Measurements from ENCODE around the gene RASGEF1C.
"Not testable (repeated sequence)": the region's sequence is repeated elsewhere in the genome, so short reads cannot be mapped to it uniquely, and the experiment has no call there.

Gene RASGEF1C

DNA sequence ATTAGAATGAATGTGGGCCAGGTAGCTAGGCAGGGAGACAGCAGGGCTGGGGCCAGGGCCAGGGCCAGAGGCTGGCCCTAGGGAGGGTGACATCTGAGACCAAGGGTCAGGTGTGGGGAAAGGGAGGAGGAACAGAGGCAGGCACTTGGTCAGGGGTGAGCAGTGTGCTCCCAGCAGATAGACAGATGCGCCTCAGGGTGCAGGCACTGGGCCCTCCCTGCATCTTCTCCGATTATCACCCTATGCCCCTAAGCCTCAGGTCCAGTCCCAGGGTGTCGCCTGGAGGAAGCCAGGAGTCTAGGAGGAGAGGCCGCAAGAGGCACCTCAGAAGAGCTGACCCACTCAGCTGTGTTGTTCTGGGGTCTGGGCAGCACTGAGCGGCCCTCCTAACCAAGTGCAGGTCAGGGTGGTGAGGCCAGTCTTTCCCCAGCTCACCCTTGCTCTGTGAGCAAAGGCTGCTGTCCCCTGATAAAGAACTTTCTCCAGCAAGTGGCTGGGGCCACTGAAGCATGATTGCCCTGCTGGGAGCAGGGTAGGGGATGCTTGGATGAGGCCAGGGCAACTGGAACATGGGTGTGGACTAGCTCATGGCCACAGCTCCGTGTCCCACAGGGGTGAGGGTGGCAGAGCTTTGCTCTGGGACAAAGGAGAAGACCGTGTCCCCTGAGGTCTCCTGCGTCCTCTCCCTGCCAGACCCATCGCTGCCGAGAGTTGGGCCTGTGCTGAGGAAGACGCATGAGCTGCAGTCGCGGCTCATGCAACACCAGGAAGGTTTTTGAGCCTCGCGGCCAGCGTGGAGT lies 2.1 kb upstream of the RASGEF1C start:
- DNase-seq (ENCODE audit: low read depth in 2 of 2) = no peak

DNA sequence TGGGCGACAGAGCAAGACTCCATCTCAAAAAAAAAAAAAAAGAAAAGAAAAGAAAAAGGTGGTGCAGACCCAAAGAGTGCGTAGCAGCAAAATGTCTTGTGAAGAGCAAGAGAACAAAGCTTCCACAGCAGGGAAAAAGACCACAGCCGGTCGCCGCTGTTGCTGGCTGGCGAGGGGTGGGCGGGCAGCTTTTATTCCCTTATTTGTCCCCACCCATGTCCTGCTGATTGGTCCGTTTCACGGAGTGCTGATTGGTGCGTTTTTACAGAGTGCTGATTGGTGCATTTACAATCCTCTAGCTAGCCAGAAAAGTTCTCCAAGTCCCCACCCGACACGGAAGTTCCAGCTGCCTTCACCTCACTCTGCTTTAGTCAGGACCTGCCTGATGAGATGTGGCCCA lies 1.1 kb upstream of the RASGEF1C start:
- DNase-seq (ENCODE audit: low read depth in 2 of 2) = not testable (repeated sequence)

DNA sequence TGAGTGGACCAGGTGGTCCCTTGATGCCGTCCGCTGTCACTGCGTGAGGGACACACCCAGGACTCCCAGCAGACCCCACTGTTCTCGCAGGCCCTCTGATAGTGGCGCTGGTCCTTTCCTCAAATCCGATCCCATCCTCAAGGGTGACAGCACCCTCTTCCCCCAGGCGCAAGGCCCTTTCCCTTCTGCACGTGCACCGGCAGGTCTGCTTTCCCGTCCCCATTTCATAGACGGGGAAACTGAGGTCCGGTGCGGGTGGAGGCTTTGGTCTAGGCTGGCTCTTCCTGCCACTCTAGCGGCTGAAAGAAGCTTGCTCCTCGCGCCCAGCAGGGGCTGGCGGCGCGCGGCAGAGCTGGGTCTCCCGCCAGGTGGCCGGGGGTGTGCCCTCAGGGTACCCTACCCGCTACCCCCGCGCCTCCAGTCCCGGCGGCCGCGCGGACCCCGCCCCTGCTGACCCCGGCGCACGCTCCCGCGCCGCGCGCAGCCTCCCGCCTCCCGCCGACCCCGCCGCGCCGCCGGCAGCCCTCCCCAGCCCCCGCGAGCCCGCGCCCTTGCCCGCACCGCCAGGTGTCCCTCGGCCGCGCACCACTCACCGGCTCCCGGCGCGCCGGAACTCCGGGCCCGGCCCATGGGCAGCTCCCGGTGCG lies 453 bp downstream of the RASGEF1C start:
- DNase-seq (ENCODE audit: low read depth in 2 of 2) = no peak

DNA sequence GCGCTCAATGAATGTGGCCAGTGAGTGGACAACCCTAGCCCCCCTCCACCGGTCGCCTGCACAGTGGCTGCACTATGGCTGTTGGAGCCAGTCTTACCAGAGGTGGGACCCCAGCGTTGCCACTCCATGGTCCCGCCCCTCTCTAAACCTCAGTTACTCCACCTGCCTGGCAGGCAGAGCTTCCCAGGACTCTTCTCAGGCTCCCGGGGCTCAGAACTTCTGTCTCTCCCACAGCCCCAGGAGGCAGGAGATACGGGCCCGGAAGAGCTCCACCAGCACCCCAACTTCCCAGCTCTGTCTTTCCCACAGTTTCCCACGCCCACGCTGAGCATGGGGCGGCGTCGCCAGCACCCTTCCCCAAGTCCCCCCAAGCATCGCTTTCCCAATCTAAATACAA lies 975 bp downstream of the RASGEF1C start:
- no peak for DNase-seq (ENCODE audit: low read depth in 2 of 2)

DNA sequence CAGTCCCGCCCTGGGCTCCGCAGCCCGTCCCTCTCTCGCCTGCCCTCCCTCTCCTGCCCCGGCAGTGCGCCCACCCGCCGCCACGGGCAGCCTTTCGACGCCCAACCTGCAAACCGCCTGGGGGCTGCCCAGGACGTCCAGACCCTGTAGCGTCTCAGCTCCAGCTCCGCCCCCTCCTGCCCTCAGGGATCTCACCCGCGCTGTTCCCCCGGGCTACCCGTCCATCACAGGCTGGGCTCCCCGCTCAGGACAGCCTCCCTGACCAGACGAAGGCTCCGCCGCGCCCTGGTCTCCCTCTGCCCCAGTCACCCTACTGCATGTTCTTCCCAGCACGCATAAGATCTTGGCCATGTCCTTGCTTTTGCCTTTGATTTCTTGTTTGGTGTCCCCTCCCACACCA lies 1.4 kb downstream of the RASGEF1C start:
- no peak for DNase-seq (ENCODE audit: low read depth in 2 of 2)

DNA sequence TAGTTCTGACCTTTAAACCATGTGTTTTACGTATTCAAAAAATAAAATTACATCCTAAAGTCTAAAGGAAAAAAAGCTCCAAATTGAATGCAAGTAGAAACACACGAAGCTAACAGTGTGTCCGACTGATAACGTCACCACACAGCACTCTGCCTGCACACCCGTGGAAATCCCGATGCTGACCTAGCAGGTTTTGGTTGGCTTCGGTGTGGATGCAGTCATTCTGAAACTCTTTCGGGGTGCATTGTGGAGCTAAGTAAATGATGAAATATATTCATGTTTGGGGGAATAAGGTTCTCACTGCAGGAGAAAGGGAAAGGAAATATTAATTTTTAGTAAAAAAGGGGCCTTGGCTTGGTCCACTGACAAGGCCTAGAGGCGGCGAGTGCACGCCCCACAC lies 2.0 kb downstream of the RASGEF1C start:
- no peak for DNase-seq (ENCODE audit: low read depth in 2 of 2)

DNA sequence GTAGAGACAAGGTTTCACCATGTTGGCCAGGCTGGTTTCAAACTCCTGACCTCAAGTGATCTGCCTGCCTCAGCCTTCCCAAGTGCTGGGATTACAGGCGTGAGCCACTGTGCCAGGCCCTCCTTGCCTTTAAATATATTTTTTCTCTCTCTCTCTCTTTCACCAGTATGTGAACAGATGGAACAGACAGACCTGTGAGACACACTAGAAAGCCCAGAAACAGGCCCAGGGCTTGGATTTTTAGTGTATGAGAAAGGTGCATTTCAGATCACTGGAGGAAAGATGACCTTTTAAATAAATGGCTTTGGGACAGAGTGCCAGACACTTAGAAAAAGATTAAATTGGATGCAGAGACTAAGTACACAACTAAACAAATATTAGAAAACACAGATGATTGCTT lies 3.1 kb downstream of the RASGEF1C start:
- no peak for DNase-seq (ENCODE audit: low read depth in 2 of 2)

DNA sequence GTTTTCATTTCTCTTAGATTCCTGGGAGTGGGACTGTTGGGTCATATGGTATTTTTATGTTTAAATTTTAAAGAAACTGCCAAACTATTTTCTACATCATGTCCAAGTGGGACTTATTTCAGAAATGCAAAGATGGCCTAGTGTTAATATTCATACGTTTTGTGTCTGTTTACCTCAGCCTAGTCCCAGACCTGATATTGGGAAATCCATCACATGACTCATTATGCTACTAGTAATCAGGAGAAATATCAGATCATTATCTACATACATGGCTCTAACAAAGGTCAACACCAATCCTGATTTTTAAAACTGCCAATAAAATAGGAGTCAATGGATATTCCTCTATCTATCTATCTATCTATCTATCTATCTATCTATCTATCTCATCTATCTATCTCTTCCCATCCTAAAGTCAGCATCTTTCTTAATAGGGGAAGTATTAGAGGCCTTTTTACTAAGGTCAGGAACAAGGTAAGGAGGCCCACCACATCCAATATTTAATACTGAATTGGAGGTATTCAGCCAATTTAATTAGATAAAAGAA lies 4.7 kb downstream of the RASGEF1C start:
- DNase-seq (ENCODE audit: low read depth in 2 of 2) = no peak

DNA sequence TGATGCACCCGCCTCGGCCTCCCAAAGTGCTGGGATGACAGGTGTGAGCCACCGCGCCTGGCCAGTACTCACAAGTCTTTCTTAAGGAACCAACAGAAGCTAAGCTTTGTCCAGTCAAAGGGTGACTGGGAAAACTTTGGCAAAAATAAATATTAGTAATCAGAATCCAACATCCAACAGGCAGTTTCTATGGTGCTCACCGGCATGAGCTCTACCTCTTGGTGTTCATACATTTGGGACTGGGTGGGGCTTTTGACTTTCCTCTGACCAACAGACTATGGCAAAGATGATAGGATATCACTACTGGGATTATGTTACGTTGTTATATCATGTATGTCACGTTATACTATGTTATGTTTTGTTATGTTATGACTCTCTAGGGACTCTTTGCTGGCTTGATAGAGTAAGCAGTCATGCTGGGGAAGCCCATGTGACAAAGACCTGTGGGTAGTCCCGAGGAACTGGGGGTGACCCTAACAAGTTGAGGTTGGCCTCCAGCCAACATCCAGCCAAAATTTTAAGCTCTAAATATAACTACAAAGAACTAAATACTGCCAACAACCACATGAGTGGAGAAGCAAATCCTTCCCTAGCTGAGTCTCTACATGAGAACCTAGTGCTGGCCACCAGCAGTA lies 6.0 kb downstream of the RASGEF1C start:
- DNase-seq (ENCODE audit: low read depth in 2 of 2) = no peak

DNA sequence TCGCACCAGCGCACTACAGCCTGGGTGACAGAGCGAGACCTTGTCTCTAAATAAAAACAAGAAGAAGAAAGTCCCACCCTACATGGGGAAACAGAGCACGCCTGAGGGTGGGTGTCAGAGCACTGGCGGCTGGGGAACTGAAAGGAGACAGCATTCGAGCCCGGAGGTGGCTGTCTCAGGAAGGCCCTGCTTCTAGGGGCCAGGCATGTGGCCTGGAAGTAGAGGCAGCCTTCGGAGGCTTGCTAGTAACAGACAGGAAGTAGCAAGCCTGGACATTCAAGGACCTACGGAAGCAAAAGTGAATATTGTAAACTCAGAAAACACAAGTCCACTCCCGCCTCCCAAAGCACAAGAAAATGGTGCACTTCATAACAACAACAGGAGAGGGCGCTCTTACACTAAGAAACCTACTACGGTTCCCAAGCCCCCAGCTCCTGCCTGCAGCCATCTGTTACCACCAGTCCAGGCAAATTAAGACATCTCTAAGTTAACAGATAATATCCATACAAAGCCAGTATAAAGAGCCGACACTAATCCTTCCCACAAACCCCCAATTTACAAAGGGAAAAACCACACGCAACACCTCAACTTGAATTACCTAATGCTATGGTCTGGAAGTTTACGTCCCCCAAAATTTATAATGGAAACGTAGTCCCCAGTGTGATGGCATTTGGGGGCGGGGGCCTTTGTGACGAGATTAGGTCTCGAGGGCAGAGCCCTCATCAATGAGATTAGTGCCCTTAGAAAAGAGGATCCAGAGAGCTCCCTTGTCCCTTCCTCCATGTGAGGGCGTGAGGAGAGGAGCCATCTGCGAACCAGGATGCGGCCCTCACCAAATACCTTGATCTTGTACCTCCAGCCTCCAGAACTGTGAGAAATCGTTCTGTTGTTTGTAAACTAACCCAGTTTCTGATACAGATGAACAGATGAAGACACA lies 7.7 kb downstream of the RASGEF1C start:
- no peak for DNase-seq (ENCODE audit: low read depth in 2 of 2)

DNA sequence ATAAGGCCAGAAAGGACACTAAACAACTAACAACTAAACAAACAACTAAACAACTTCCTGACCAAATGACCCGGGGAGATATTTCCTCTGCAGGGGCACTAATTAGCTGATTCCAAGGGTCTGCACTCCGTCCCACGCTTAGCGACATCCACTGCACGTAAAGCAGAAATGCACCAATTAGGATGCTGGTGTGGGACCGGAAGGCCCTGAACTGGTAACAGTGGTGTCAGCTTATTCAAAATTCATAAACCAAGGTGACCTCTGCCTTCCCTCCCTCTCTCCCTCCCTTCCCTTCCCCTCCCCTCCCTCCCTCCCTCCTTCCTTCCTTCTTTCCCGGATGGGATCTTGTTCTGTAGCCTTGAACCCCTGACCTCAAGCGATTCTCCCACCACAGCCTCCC lies 9.6 kb downstream of the RASGEF1C start:
- DNase-seq (ENCODE audit: low read depth in 2 of 2) = no peak

DNA sequence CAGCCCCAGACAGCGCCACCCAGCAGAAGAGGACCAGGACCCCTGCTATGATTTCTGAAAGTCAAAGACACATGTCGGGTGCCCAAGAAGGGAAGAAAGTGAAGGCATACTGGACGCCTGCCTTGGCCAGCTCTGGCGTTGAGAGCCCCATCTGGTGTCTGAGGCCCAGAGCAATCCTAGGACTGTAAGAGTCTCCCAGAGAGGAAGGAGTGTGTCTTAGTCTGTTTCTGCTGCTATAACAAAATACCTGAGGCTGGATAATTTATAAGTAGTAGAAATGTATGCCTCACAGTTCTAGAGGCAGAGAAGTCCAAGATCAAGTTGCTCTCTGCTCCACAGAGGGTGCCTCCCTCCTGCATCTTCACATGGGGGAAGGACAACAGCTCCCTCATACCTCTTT lies 10.8 kb downstream of the RASGEF1C start:
- DNase-seq (ENCODE audit: low read depth in 2 of 2) = no peak

DNA sequence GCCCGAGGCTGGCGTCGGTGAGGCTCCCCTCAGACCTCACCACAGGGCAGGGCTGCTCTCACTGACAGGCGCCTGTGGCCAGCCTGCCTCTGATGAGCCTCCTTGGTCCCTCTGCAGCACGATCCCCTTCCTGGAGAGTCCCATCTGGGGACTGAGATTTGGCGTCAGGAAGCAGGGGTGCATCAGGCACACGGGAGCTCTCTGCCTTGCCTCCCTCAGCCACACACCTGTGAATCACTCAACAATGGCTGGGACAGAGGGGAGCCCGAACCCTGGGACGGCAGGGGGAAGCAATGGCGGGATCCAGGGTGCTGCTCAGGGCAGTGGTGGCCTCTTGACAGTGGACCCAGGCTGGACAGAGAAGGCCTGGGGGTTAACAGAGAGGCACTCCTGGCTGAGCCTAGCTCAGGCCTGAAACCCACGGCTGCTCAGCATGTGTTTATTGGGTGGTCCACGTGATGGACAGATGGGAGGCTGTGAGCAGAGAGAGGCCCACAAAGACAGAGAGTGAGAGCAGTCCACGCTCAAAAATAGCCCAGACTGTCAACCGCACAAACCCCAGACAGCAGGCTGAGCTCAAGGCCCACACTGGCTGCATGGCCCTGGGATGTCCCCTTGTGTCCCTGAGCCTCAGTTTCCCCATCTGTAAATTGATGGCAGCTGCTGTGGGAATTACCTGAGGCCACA lies 11.9 kb downstream of the RASGEF1C start:
- DNase-seq (ENCODE audit: low read depth in 2 of 2) = no peak

DNA sequence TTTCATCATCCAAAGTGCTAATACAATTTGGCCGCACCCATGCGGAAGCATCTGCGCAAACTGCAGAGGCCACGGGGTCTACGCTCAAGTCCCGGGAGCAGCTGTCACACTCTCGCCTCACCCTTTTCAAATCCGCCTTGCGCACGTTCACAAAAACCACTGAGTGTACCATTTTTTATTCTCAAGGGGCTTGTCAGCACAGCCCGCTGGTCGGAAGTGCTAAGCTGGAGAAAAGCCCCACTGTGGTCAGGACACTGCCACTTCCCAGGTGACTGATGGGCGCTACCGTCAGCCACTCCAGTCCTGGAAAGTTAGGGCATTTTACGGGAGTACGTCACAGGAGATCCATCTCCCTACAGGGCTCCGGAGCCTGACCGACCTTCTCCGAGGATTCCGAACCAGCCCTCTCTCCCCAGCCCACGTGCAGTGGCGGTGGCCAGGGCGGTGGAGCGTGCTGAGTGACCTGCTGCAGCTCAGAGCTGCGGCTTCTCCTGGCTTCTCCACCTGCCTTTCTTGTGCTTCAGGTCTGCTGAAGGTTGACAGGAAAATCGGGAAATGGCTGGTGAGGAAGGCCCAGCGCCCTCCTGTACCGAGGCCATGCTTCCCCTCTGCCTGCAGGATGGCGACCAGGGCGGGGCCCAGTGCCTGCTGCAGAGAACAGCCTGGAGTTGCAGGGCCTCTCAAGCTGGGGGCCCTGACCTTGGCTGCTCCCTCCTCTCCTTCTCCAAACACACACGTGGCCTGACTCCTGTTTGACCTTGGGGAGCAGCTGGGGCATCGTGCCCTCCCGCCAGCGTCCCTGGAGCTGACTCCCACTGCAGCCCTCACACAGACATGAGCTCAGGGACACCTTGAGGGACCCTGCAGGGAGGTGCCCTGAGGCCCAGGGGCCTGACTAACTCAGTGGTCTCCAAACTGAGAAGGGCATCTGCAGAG lies 14.3 kb downstream of the RASGEF1C start:
- DNase-seq (ENCODE audit: low read depth in 2 of 2) = no peak

DNA sequence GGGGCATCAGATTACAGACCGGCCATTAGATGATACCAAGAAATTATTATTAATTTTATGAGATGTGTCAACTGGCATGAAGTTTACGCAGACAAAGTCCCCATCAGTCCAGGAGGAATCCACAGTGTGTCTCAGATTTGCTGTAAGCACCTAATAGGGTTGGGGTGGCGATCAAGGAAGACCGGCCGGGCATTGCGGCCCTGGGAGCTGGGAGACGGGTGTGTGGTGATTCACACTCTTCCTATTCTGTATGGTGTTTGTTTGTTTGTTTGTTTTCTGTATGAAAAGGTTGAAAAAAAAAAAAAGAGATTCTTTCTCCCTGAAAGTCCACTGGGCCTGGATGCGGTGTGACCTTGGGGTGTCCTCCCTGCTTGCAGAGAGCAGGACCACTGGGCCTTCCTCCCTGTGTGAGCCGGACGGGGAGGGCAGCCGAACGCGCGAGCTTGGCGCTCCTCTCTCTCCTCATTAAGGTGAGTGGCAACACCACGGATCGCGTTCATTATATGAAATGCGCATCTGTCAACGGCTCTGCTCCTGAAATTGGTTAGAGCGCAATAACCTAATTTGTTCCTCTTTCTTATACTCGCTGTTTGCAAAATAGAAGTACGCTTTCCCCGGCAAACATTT lies 15.1 kb downstream of the RASGEF1C start:
- DNase-seq (ENCODE audit: low read depth in 2 of 2) = no peak

DNA sequence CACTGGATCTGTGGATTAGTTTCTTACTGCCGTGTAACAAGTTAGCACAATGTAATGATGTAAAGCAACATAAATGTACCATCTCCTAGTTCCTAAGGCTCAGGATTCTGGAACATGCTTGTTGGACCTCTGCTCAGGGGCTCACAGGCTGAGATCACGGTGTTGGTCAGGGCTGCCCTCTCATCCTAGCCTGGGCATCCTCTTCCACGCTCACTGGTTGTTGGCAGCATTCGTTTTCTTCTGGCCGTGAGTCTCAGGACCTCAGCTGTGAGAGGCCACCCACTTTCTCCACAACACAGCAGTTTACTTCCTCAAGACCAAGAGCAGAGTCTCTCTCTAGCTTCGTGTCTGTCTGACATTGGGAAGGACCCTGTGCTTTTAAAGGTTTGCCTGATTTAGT lies 17.3 kb downstream of the RASGEF1C start:
- no peak for DNase-seq (ENCODE audit: low read depth in 2 of 2)

DNA sequence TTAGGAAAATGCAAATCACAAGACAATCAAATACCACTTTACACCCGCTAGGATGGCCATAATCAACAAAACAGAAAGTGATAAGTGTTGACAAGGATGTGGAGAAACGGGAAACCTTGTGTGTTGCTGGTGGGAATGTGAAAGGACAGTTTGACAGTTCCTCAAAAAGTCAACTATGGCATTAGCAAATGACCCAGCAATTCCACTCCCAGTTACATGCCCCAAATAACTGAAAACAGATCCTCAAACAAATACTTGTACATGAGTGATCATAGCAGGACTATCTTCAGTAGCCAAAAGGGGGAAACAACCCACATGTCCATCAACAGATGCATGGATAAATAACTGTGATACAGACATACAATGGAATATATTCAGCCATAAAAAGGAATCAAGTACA lies 21.2 kb downstream of the RASGEF1C start:
- DNase-seq (ENCODE audit: low read depth in 2 of 2) = no peak

DNA sequence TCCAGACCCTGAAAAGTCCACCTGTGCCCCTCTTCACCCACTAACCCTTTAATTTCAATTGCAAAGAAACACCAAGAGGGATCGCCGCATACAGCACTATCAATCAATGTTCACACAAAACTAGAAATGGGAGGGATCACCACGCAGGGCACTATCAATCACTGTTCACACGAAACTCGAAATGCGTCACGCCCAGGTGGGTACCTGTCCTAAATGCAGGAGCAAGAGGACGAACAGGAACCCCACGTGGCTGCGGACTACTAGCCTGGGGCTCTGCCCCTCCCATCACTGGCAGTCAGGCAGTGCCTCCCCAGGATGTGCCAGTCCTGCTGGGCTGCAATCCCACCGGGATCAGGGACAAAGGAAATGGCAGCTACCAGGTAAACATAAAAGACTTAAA lies 28.2 kb downstream of the RASGEF1C start:
- no peak for DNase-seq (ENCODE audit: low read depth in 2 of 2)

DNA sequence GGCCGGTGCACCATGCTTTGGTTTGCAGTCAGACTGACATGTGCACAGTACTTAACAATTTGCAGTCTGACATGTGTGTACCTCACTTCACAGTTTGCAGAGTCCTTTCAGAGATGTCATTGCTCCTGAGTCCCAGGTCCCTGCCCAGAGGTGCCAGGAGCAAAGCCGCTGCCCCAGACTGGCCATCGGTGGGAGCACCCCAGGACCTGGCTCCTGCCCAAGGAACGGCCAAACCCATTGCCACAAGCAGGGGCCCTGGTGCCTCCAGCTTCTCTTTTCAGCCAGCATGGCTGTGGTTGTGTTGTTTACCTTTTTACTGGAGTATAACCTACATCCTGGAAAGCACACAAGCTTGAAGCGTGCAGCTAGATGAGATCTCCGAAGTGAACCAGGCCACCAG lies 28.6 kb downstream of the RASGEF1C start:
- DNase-seq (ENCODE audit: low read depth in 2 of 2) = no peak
